GM19240 (cell line): Measurements from ENCODE around the gene HHIPL2.
"Not testable (repeated sequence)": the region's sequence is repeated elsewhere in the genome, so short reads cannot be mapped to it uniquely, and the experiment has no call there.

Experiments
- DNase-seq: peaks from one replicate; pipeline ENCODE4 v3.0.0; 2011; ENCODE audit warnings: low spot score; ENCODE audit not compliant: insufficient read length

HHIPL2 gene

GRCh38 chr1:222540598-222540995, 7.3 kb downstream of the HHIPL2 start:
- no peak for DNase-seq

DNA sequence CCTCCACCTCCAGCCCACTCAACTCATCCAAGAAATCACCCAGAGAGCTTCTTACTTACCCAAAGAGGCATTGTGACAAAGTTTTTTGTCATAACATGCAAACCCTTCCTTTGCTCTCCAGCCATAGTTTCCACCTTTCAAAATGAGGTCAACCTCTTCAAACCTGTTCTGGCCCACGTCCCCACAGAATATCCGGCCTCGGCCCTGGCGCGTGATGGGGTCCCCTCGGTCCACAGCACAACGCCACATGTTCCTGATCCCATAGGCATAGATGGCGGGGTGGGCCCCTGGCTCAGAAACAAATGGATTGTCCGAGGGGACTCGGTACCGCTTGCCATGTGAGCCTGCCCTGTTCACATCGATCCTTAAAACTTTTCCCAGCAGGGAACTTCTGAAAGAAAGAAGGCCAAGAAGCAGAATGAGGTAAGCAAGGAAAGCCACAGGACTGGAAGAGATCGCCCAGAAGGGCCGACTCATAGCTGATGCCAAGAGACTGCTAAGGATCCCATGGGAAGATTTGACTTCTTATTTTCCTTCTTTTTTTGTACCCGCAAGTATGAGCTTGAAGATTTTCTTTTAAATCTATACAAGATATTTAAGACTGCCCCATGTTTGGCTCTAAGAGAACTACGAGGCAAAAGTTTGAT, 7.8 kb downstream of the HHIPL2 start:
- no peak for DNase-seq

DNA sequence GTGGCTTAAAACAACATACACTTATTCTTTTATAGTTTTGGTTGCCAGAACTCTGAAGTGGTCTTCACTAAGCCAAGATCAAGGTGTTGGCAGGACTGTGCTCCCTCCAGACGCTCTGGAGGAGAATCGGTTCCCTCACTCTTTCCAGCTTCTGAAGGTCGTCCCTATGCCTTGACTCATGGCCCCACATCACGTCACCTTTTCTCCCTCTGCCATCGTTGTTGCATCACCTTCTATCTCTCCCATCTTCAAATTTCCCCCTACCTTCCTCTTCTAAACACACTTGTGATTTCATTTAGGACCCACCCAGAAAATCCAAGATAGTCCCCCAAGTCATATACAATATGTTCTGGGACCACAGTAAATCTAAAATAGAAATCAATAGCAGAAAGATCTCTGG, 12.4 kb downstream of the HHIPL2 start:
- DNase-seq: no peak

DNA sequence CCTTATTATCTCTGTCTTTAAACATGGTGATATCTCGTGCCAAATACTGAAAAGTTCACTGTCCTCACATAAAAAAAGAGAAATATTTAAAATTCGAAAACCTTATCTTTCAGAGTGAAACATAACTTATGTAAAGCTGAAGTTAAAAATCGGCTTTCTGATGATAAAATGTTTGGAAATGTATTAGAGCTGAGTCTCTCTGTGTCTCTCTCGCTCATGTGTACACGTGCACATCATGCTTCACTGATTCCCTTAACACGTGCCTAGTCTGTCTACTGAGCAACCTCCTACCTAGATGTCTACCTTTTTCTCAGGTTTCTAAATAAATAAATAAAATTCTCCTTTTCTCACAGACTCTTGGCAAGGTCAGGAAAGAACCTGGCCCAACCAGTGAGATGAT, 17.1 kb downstream of the HHIPL2 start:
- DNase-seq: no peak

DNA sequence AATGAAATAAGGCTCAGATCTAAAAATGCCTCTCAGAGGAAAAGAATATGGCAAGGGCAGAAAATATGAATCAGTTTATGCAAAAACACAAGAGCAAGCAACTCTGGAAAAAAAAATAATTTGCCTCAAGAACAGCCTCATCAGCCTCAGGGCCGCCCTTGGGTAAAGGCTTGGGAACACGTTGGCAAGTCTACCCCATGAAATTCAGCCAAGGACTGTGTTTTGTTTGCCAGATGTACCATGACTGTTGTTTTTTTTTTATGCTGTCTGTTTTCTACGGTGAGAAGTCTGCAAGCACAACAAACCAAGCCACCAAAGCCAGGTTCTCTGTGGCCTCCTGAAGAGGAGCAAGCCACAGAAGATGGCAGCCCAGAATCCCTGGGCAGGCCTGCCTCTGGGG, 18.0 kb downstream of the HHIPL2 start:
- no peak for DNase-seq

GRCh38 chr1:222529181-222529580, 18.7 kb downstream of the HHIPL2 start:
- DNase-seq: no peak

DNA sequence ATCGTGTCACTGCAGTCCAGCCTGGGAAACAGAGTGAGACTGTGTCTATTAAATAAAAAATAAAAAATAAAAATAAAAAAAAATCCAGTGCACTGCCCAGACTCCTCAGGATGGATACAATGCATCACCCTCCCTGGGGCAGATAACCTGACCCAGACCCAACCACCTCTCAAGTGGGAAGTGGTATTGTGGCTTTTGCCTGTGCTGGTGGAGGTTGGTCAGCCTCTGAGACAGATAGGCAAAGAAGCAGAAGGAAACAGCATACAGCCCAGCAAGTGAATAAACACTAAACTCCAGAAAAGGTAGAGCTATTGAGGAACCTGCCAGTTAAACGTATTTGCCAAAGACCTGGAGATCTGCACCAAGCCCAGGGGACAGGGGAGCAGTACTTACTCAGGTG, 22.0 kb downstream of the HHIPL2 start:
- no peak for DNase-seq

GRCh38 chr1:222523852-222524251, 24.1 kb downstream of the HHIPL2 start:
- no peak for DNase-seq

GRCh38 chr1:222522105-222522915, 25.6 kb downstream of the HHIPL2 start:
- no peak for DNase-seq

DNA sequence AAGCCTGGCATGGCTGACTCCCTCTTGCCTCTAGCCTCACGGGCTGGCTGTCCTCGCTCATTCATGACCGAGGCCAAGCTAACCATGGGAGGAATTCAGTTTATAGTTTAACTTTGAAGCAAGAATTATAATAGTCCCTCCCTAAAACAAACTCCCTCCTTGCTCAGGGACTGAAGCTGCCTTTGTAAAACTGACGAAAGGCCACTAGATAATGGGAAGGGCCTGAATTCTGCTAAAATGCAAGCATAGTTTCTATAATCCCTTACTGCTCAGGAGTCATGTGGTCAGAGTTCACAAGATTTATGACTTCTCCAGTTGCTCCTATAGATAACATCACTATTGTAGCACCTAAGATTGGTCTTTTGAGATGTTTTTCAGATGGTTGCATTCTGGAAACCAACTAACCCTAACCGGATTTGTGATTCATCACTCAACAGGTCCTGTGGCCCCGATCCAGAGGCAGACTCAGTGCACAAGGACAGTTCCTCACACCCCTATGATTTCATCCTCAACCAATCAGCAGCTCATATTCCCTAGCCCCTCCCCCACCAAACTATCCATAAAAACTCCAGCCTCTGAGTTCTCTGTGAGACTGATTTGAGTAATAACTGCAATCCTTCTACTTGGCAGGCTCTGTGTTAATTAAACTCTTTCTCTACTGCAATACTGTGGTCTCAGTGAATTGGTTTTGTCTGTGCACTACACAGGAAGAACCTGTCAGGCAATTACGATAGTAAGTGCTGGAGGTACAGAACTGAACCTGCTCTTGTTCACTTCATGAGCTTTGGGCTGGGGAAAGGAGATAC, 26.4 kb downstream of the HHIPL2 start:
- no peak for DNase-seq

DNA sequence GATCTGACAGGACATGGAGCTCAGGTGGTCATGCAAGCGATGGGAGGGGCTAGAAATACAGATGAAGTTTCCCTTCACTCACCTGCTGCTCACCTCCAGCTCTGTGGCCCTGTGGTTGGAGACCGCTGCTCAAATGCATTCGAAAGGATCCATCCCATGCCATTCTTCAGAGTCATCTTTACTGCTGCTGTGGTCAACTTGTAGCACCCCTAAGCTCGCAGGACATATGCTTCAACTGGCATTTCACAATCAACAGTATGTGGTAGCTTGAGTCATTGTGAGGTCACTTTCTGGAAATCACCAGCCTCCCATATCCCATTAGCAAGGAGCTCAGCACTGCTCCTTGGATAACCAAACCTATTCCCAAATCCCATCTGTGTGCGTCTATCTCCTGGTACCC, 58.4 kb downstream of the HHIPL2 start:
- not testable (repeated sequence) for DNase-seq

GRCh38 chr1:222487774-222488173, 60.1 kb downstream of the HHIPL2 start:
- DNase-seq: not testable (repeated sequence)

GRCh38 chr1:222484005-222484404, 63.9 kb downstream of the HHIPL2 start:
- DNase-seq: not testable (repeated sequence)

DNA sequence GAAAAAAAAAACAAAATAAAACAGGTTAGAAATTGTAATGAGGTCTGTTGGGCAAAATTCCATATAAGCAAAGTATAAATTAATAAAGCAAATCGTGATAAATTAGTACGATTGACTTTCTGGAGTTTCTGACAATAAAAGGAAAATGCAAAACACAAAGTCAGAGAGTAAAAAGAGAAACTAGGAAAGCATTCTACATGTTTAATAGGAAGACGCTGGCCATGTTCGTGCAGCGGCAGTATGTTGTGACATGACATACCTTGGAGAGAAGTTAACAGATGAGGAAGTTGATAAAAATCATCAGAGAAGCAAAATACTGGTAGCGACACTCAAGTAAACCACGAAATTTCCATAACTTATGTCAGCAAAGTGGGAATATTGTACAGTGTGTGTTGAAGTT, 68.3 kb downstream of the HHIPL2 start:
- not testable (repeated sequence) for DNase-seq

DNA sequence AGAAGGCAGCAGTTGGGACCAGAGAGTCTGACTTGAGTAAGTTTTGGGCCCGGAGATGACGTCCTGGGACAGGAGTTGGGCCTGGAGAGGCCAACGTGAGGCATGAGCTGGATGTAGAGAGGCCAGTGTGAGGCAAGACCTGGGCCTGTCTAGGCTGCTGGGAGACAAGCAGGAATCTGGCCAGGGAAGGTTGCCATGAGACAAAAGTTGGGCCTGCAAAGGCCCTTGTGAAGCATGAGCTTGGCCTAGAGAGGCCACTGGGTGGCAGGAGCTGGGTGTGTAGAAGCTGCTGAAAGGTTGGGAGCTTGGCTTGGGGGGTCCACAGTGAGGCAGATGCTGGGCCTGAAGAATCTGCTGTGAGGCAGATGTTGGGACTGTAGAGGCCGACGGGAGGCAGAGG, 71.5 kb downstream of the HHIPL2 start:
- DNase-seq: not testable (repeated sequence)

DNA sequence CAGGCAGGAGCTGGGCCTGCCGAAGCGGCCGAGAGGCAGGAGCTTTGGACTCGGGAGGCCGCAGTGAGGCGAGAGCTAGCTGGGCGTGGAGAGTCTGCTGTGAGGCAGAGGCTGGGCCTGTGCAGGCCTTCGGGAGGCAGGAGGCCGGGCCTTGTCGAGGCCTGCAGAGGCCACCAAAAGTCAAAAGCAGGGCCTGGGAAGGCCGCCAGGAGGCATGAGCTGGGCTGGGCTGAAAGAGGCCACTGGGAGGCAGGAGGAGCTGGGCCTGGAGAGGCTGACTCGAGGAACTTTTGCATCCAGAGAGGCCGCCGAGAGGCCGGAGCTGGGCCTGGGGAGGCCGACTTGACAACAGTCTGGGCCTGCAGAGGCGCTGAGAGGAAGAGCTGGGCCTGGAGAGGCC, 74.2 kb downstream of the HHIPL2 start:
- not testable (repeated sequence) for DNase-seq

DNA sequence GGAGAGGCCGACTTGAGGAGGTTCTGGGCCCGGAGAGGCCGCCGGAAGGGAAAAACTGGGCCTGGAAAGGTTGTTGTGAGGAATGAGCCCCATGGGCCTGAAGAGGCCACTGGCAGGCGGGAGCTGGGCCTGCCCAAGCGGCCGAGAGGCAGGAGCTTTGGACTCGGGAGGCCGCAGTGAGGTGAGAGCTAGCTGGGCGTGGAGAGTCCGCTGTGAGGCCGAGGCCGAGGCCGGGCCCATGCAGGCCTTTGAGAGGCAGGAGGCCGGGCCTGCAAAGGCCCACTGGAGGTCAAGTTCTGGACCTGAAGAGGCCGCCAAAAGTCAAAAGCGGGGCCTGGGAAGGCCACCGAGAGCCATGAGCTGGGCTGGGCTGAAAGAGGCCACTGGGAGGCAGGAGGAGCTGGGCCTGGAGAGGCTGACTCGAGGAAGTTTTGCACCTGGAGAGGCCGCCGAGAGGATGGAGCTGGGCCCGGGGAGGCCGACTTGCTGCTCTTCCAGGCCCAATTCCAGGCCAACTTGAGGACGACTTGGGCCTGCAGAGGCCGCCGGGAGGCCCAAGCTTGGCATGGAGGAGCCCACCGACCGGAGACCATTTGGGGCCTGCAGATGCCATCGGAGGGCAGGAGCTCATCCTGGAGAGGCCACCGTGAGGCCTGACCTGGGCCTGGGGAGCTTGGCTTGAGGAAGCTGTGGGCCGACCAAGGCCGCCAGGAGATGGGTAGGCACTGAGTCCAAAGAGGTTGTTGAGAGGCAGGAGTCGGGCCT, 74.9 kb downstream of the HHIPL2 start:
- DNase-seq: not testable (repeated sequence)
